Kasumi-1 (cell line): ENCODE results near the gene NEURL1.
"Not testable (repeated sequence)": the region's sequence is repeated elsewhere in the genome, so short reads cannot be mapped to it uniquely, and the experiment has no call there.

Experiments
- DNase-seq, 2 experiments: peaks; one replicate each; lab custom pipeline; 2025; lab: John Stamatoyannopoulos, UW

Gene NEURL1

GRCh38 chr10:103585011-103585405, 91.5 kb downstream of the NEURL1 start:
- DNase-seq: no peak

GRCh38 chr10:103587073-103587472, 93.6 kb downstream of the NEURL1 start:
- DNase-seq: no peak

- no peak for DNase-seq
Observed at GRCh38 chr10:103589074-103589630, 95.6 kb downstream of the NEURL1 start.

- no peak for DNase-seq
Observed at GRCh38 chr10:103590060-103590459, 96.6 kb downstream of the NEURL1 start.

GRCh38 chr10:103590744-103591291, 97.3 kb downstream of the NEURL1 start:
- DNase-seq: no peak

- DNase-seq: peak; percentile 47 to 50
Observed at GRCh38 chr10:103592186-103593021, 98.9 kb downstream of the NEURL1 start.

- DNase-seq: no peak
Observed at GRCh38 chr10:103593022-103593570, 99.6 kb downstream of the NEURL1 start.

- no peak for DNase-seq
Observed at GRCh38 chr10:103595933-103596726, 102.6 kb downstream of the NEURL1 start.

- no peak for DNase-seq
Observed at GRCh38 chr10:103597003-103597402, 103.5 kb downstream of the NEURL1 start.

GRCh38 chr10:103598654-103599115, 105.2 kb downstream of the NEURL1 start:
- DNase-seq: peak; percentile 36 to 66

GRCh38 chr10:103599211-103599610, 105.7 kb downstream of the NEURL1 start:
- DNase-seq: no peak

- no peak for DNase-seq
Observed at GRCh38 chr10:103599907-103600306, 106.4 kb downstream of the NEURL1 start.

- no peak for DNase-seq
Observed at GRCh38 chr10:103600325-103600724, 106.8 kb downstream of the NEURL1 start.

GRCh38 chr10:103600956-103601569, 107.6 kb downstream of the NEURL1 start:
- DNase-seq: no peak

GRCh38 chr10:103602028-103602851, 108.7 kb downstream of the NEURL1 start:
- DNase-seq: no peak

GRCh38 chr10:103602852-103603155, 109.3 kb downstream of the NEURL1 start:
- DNase-seq: no peak

- DNase-seq: no peak
Observed at GRCh38 chr10:103603382-103603781, 109.9 kb downstream of the NEURL1 start.

GRCh38 chr10:103605359-103606096, 112.0 kb downstream of the NEURL1 start:
- peak; percentile 45 to 69 for DNase-seq

GRCh38 chr10:103606097-103606438, 112.6 kb downstream of the NEURL1 start:
- not testable (repeated sequence) for DNase-seq

- DNase-seq: not testable (repeated sequence)
Observed at GRCh38 chr10:103607051-103607450, 113.5 kb downstream of the NEURL1 start.
